GM12878 (cell line): Measurements from ENCODE around the gene GOLIM4. TPM values are rescaled to one million over a fixed set of nuclear protein-coding genes. Genes with fewer than 3 reads are reported as not detected.

Source experiments
- ATAC-seq: fragments of 200-7000 bp; cut with Tn5 transposase; 3 replicates; pipeline ENCODE4 v1.9.1; 2020; ENCODE audit warnings: mild to moderate bottlenecking, moderate library complexity
- BruUV-seq: library from RNA; stranded (reverse); fragments of 400-500 nt; replicated peaks from 2 replicates; lab custom pipeline; 2021; lab: Mats Ljungman, UMichigan
- CTCF ChIA-PET: fragments of 300-600 bp; sonication (Branson Sonifier 250); formaldehyde crosslinking; extraction: SDS; loops from one replicate; lab custom pipeline; 2021; ENCODE audit warnings: inconsistent platforms; lab: Yijun Ruan, JAX
- POLR2A ChIA-PET: fragments of 350-600 bp; formaldehyde crosslinking; extraction: SDS; loops from one replicate; lab custom pipeline; 2021; ENCODE audit warnings: inconsistent platforms; lab: Charles Lee
- RAD21 ChIA-PET: fragments of 300-600 bp; sonication (Branson Sonifier 250); formaldehyde crosslinking; loops from one replicate; lab custom pipeline; 2023; ENCODE audit warnings: antibody characterized with exemption; ENCODE audit not compliant: unreplicated experiment; lab: Charles Lee
- SMC1A ChIA-PET: fragments of 300-600 bp; sonication (Branson Sonifier 250); formaldehyde crosslinking; loops from one replicate; lab custom pipeline; 2023; ENCODE audit not compliant: unreplicated experiment, uncharacterized antibody; lab: Charles Lee
- DNase-seq: peaks from one replicate; pipeline ENCODE4 v3.0.0-alpha.2; 2011; ENCODE audit warnings: low read depth, low spot score
- FAIRE-seq: peaks from 3 replicates; lab custom pipeline; 2011; peaks lifted over from hg19 to GRCh38; lab: Jason Lieb, UNC
- H2AFZ ChIP-seq: 2 replicates; pipeline ENCODE4 v1.6.0; 2011; ENCODE audit warnings: low read depth, low read length, control low read depth; ENCODE audit not compliant: control insufficient read depth
- H3K27ac ChIP-seq: 2 replicates; pipeline ENCODE4 v1.5.1; 2011; ENCODE audit warnings: control low read depth; ENCODE audit not compliant: control insufficient read depth, insufficient read depth
- H3K27me3 ChIP-seq, 2 experiments: replicated peaks in 1 of 2; 2 replicates each; pipeline versions ENCODE4 v1.6.0 to v1.6.1; 2011; ENCODE audit warnings: low read length in 1 of 2; ENCODE audit not compliant: control insufficient read depth in 2 of 2, insufficient read depth in 2 of 2
- H3K36me3 ChIP-seq, 2 experiments: 2 replicates each; pipeline ENCODE4 v1.5.1; 2011; ENCODE audit warnings: low read length in 1 of 2; ENCODE audit not compliant: control insufficient read depth in 2 of 2, insufficient read depth in 2 of 2
- H3K4me1 ChIP-seq: 2 replicates; pipeline ENCODE4 v1.6.1; 2011; ENCODE audit warnings: mild to moderate bottlenecking, low read length, moderate library complexity, mixed read lengths; ENCODE audit not compliant: control insufficient read depth, insufficient read depth
- H3K4me2 ChIP-seq: 2 replicates; pipeline ENCODE4 v1.6.0; 2011; ENCODE audit warnings: control low read depth; ENCODE audit not compliant: control insufficient read depth, insufficient read depth
- H3K4me3 ChIP-seq: fragments of 200-600 bp; sonication (generic); 2 replicates; pipeline ENCODE4 v1.5.1; 2016
- H3K79me2 ChIP-seq: 2 replicates; pipeline ENCODE4 v1.6.0; 2011; ENCODE audit warnings: low read length; ENCODE audit not compliant: control insufficient read depth, insufficient read depth
- H3K9ac ChIP-seq: 2 replicates; pipeline ENCODE4 v1.8.0; 2011; ENCODE audit warnings: low read length, control low read depth, mixed read lengths; ENCODE audit not compliant: control insufficient read depth, insufficient read depth
- H3K9me3 ChIP-seq: replicated peaks from 3 replicates; pipeline ENCODE4 v1.5.1; 2011; ENCODE audit warnings: mild to moderate bottlenecking, low read length; ENCODE audit not compliant: control insufficient read depth, insufficient read depth
- H4K20me1 ChIP-seq: 2 replicates; pipeline ENCODE4 v1.6.0; 2011; ENCODE audit not compliant: control insufficient read depth, insufficient read depth
- ATF7 ChIP-seq: fragments of 450-650 bp; IDR thresholded peaks from 2 replicates; pipeline ENCODE4 v1.6.1; 2016; ENCODE audit warnings: low read depth, mild to moderate bottlenecking
- CEBPB ChIP-seq, 2 experiments: fragments of 150-350 bp in 1 of 2; IDR thresholded peaks; 2 replicates each; pipeline ENCODE4 v1.6.1; 2012 to 2014; ENCODE audit warnings: low read depth in 2 of 2, low read length in 2 of 2, borderline replicate concordance in 1 of 2, inconsistent platforms in 1 of 2
- CREB1 ChIP-seq: IDR thresholded peaks from 2 replicates; pipeline ENCODE4 v1.6.1; 2012; ENCODE audit warnings: low read depth, mild to moderate bottlenecking, inconsistent platforms
- DPF2 ChIP-seq: fragments of 450-650 bp; IDR thresholded peaks from 2 replicates; pipeline ENCODE4 v1.6.1; 2017; ENCODE audit warnings: mild to moderate bottlenecking
- EZH2 ChIP-seq: IDR thresholded peaks from 2 replicates; pipeline ENCODE4 v1.6.1; 2012; ENCODE audit warnings: low read depth, mild to moderate bottlenecking, control low read depth, inconsistent platforms, low read length, borderline replicate concordance; ENCODE audit not compliant: control insufficient read depth
- IKZF1 ChIP-seq: fragments of 450-650 bp; conservative IDR thresholded peaks from 2 replicates; pipeline ENCODE4 v1.6.1; 2017; ENCODE audit warnings: antibody characterized with exemption, mild to moderate bottlenecking
- KDM1A ChIP-seq: fragments of 200-600 bp; sonication (generic); IDR thresholded peaks from 2 replicates; pipeline ENCODE4 v1.6.1; 2016; ENCODE audit warnings: borderline replicate concordance
- KLF5 ChIP-seq: fragments of 450-650 bp; IDR thresholded peaks from 2 replicates; pipeline ENCODE4 v1.6.1; 2014; ENCODE audit warnings: mild to moderate bottlenecking; ENCODE audit not compliant: partially characterized antibody
- NFIC ChIP-seq: IDR thresholded peaks from 2 replicates; pipeline ENCODE4 v1.6.1; 2012; ENCODE audit warnings: low read depth, mild to moderate bottlenecking, inconsistent platforms, low read length, moderate library complexity
- NR2C2 ChIP-seq: IDR thresholded peaks from 2 replicates; pipeline ENCODE4 v1.6.1; 2011; ENCODE audit warnings: borderline replicate concordance, low read depth; ENCODE audit not compliant: control insufficient read depth, insufficient read length
- PAX8 ChIP-seq: fragments of 450-650 bp; IDR thresholded peaks from 2 replicates; pipeline ENCODE4 v1.6.1; 2017; ENCODE audit warnings: mild to moderate bottlenecking, moderate library complexity
- POLR2AphosphoS2 ChIP-seq: IDR thresholded peaks from 2 replicates; pipeline ENCODE4 v1.6.1; 2011; ENCODE audit warnings: low read depth, mild to moderate bottlenecking, low read length, improper control_type of control experiment, moderate library complexity
- RCOR1 ChIP-seq: conservative IDR thresholded peaks from 2 replicates; pipeline ENCODE4 v1.6.1; 2012; ENCODE audit warnings: low read depth, low read length, improper control_type of control experiment
- SP1 ChIP-seq: IDR thresholded peaks from one replicate; pipeline ENCODE4 v1.6.1; 2011; ENCODE audit warnings: low read depth, low read length
- TCF7 ChIP-seq: IDR thresholded peaks from 2 replicates; pipeline ENCODE4 v1.6.1; 2014; ENCODE audit warnings: antibody characterized with exemption, borderline replicate concordance
- YY1 ChIP-seq: IDR thresholded peaks from 2 replicates; pipeline ENCODE4 v1.6.1; 2011; ENCODE audit warnings: low read depth, mild to moderate bottlenecking, low read length
- ZBTB40 ChIP-seq: fragments of 450-650 bp; IDR thresholded peaks from 2 replicates; pipeline ENCODE4 v1.6.1; 2016; ENCODE audit warnings: mild to moderate bottlenecking, moderate library complexity, borderline replicate concordance
- ZNF24 ChIP-seq: fragments of 450-650 bp; IDR thresholded peaks from 2 replicates; pipeline ENCODE4 v1.6.1; 2017; ENCODE audit warnings: antibody characterized with exemption, mild to moderate bottlenecking
- ZNF592 ChIP-seq: fragments of 450-650 bp; IDR thresholded peaks from 2 replicates; pipeline ENCODE4 v1.6.1; 2017; ENCODE audit warnings: mild to moderate bottlenecking, moderate library complexity
- WGBS: methylation state at CpG from one replicate; pipeline ENCODE4 v1.1.6; 2016; ENCODE audit warnings: low lambda C conversion rate; ENCODE audit not compliant: insufficient replicate concordance, insufficient coverage; ENCODE audit errors: missing lambda C conversion rate; 5-methylcytosine and 5-hydroxymethylcytosine counted together
- in situ Hi-C: fragments of 300-500 bp; cut with MboI; formaldehyde crosslinking; loops from 9 replicates; pipeline ENCODE4 v1.14.3; 2018; ENCODE audit warnings: mixed read lengths
- intact Hi-C: fragments of 100-400 bp; cut with micrococcal nuclease; formaldehyde crosslinking; loops from one replicate; pipeline ENCODE4 v1.14.2; 2022; ENCODE audit not compliant: unreplicated experiment
- polyA plus RNA-seq, 11 experiments: library from polyadenylated mRNA; depleted of rRNA in 4 of 11; unstranded in 6 of 11; stranded (reverse) in 5 of 11; fragments of >200 nt; fragmentation: Nextera tagmentation in 4 of 11; fragmentation: Illumina TruSeq in 1 of 11; extraction: Ambion mirVana in 4 of 11; extraction: Trizol in 1 of 11; gene quantifications; 1 replicate in 1 of 11; 2 replicates in 10 of 11; pipeline versions ENCODE4 v1.2.1 to v1.2.3, GENCODE V29; 2011 to 2016; ENCODE audit warnings: inconsistent platforms in 2 of 11, missing spikeins in 2 of 11, low read depth in 1 of 11
- total RNA-seq, 4 experiments: library from RNA; depleted of rRNA in 3 of 4; stranded (reverse); fragments of >200 nt in 3 of 4; fragmentation: Illumina TruSeq in 1 of 4; extraction: Trizol in 1 of 4; gene quantifications; 2 replicates each; pipeline versions ENCODE4 v1.2.1 to v1.2.3, GENCODE V29; 2013 to 2021

GOLIM4 gene
- total and polyA plus RNA-seq, 10 of the 15 experiments (the other 5 are each of a cell fraction or from before 2014, with no cell fraction given), result 11.1 to 32.4 (median 19.3) TPM

DNA sequence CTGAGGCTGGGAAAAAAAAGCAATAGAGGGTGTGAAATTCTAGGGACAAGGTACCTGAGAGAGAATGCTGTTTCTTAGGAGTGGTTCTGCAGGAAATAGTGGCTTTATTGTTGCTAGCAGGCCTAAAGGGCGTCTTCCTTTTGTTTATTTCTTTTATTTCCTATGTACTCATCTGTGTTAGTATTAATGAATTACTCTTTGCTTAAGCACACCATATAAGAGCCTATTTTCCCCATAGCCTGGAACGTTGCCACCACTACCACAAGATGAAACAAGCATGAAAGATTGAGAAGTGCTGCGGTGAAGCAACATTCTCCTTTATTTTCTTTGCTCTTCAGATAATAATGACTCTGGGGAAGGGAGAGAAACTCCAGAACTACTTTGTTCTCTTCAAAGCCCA lies 21.3 kb upstream of the GOLIM4 start (continued):
- TF ChIP-seq SP1, result no peak
- no peak for TF ChIP-seq NFIC
- no peak for TF ChIP-seq PAX8
- no peak for TF ChIP-seq IKZF1
- no peak for TF ChIP-seq ATF7
- no peak for TF ChIP-seq DPF2
- TF ChIP-seq RCOR1, result no peak
- TF ChIP-seq KDM1A, result no peak
- TF ChIP-seq ZNF592, result no peak
- no peak for TF ChIP-seq CEBPB (IDR thresholded peaks at IDR 0.05; ENCODE audit: borderline replicate concordance in 1 of 2, low read depth in 2 of 2, low read length in 2 of 2)

DNA sequence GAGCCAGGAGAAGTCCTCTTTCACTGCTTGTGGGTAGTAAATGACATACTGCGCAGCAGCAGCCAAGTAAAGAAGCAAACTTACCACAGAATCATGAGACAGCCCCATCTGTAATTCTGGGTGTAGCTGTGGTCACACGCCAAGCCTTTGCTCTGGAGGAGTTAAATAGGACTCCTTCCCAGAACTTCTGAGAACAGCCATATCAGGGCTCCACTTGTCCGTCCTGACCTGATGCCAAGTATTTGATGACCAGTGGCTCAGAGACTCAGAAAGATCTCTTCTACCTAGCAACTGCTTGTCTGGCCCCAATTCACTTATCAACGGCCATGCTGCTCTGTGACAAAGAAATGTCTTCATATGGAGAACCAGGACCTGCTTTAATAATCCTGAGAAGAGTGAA lies 20.6 kb upstream of the GOLIM4 start:
- 72% methylated on average over 4 of the region's 4 CpGs for WGBS
- no peak for TF ChIP-seq POLR2AphosphoS2
- TF ChIP-seq NR2C2, result no peak
- no peak for TF ChIP-seq TCF7
- TF ChIP-seq EZH2, result no peak
- no peak for TF ChIP-seq ZNF24
- no peak for TF ChIP-seq ZBTB40
- TF ChIP-seq KLF5, result no peak
- TF ChIP-seq CREB1, result peak; percentile 46; the same call in 1 of the 2 replicates
- TF ChIP-seq YY1, result no peak

More for the DNA sequence above, 20.6 kb upstream of the GOLIM4 start:
- Histone ChIP-seq H3K9me3 (no peaks in the 10 kb centered on the region), H3K4me3 (no peak overlapping the region), H3K4me1 (no peaks in the 10 kb centered on the region), H4K20me1 (no peaks in the 10 kb centered on the region), H2AFZ (no peak overlapping the region), H3K27me3 (no peaks in the 10 kb centered on the region), H3K9ac (no peak overlapping the region), H3K36me3 (no peaks in the 10 kb centered on the region), H3K79me2 (no peaks in the 10 kb centered on the region), H3K4me2 (no peak overlapping the region), H3K27ac (no peak overlapping the region)
- BruUV-seq, result no TSS peak
- DNase-seq (no peak), ATAC-seq (peak; percentile 55), FAIRE-seq (no peak)
- ChIA-PET CTCF (interaction anchor here (0.7 kb wide), 1 partner anchor 18 kb away, joined by 5 read pairs; no protein-coding TSS in a partner anchor), RAD21 (no interaction called here), POLR2A (no interaction called here), SMC1A (no interaction called here)
- in situ Hi-C loops (no loop called here), intact Hi-C loops (no loop called here)
